Measurements from ENCODE around the gene LEF1.
"Not testable (repeated sequence)": the region's sequence is repeated elsewhere in the genome, so short reads cannot be mapped to it uniquely, and the experiment has no call there.

Gene LEF1

DNA sequence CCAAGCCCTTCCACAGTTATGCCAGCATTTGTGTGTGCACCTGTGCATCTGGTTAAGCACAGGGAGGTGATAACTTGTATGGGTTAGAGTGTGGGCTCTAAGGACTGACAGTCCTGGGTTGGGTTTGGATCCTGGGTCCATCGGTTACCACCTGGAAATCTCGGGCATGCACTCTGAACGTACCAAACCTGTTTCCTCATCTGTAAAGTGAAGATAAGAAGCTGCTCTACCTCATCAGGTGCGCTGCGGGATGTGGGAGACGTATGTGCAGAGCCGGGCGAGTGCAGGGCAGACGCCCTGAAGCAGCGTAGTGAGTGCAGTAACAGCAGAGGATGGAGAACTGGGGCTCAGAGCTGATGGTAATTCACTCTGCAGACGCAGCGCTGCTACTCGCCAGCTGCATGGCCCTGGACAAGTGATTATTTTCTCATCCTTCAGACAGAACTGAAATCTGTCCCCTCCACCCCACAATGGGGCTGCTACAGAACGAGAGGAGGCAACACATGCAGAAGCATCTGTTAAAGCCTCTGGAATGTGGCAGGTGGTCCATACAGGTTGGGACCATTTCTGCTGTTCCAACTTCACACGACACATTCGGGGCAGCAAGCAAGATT is 114.6 kb downstream of the LEF1 start:
- TF ChIP-seq, protein P1, sequence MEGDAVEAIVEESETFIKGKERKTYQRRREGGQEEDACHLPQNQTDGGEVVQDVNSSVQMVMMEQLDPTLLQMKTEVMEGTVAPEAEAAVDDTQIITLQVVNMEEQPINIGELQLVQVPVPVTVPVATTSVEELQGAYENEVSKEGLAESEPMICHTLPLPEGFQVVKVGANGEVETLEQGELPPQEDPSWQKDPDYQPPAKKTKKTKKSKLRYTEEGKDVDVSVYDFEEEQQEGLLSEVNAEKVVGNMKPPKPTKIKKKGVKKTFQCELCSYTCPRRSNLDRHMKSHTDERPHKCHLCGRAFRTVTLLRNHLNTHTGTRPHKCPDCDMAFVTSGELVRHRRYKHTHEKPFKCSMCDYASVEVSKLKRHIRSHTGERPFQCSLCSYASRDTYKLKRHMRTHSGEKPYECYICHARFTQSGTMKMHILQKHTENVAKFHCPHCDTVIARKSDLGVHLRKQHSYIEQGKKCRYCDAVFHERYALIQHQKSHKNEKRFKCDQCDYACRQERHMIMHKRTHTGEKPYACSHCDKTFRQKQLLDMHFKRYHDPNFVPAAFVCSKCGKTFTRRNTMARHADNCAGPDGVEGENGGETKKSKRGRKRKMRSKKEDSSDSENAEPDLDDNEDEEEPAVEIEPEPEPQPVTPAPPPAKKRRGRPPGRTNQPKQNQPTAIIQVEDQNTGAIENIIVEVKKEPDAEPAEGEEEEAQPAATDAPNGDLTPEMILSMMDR (IDR thresholded peaks at IDR 0.05; ENCODE audit: low read depth, low read length) = no peak
- TF ChIP-seq MYC (IDR thresholded peaks at IDR 0.05; ENCODE audit: low read depth, low read length) (no peak), POLR2A (IDR thresholded peaks at IDR 0.05; ENCODE audit: extremely low read depth, insufficient read length) (no peak)
- TF ChIP-seq, protein P2, sequence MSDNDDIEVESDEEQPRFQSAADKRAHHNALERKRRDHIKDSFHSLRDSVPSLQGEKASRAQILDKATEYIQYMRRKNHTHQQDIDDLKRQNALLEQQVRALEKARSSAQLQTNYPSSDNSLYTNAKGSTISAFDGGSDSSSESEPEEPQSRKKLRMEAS (IDR thresholded peaks at IDR 0.05; ENCODE audit: low read depth, low read length) = no peak
- DNase-seq (ENCODE audit: low read depth) = no peak
- H3K4me3 ChIP-seq (ENCODE audit: low read depth, low read length) = no peak overlapping the region

DNA sequence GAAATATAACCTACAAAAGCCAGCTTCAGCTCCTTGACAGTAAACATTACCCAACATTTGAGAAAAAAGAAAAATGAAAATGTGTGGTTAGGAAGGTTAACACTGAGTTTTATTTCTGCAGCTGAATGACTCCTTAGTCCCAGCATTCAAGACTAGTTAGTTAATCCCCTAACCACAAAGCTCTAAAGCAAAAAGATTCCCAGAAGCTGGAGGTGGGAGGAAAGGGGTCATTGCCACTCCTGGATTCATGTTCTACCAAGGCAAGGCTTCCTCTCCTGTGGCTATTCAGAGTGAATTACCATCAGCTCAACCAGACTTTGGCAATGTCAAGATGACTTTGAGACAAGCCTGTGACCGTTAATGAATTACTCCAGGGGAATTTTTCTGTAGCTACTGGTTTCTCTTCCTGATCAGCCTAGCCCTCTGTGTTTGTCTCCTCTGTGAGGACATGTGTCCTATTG is 115.5 kb downstream of the LEF1 start:
- H3K4me3 ChIP-seq (ENCODE audit: low read depth, low read length) = no peak overlapping the region
- TF ChIP-seq, protein P1 (IDR thresholded peaks at IDR 0.05; ENCODE audit: low read depth, low read length) = no peak
- TF ChIP-seq, protein P2 (IDR thresholded peaks at IDR 0.05; ENCODE audit: low read depth, low read length) = no peak
- TF ChIP-seq POLR2A (IDR thresholded peaks at IDR 0.05; ENCODE audit: extremely low read depth, insufficient read length) (no peak), MYC (IDR thresholded peaks at IDR 0.05; ENCODE audit: low read depth, low read length) (no peak)
- no peak for DNase-seq (ENCODE audit: low read depth)

DNA sequence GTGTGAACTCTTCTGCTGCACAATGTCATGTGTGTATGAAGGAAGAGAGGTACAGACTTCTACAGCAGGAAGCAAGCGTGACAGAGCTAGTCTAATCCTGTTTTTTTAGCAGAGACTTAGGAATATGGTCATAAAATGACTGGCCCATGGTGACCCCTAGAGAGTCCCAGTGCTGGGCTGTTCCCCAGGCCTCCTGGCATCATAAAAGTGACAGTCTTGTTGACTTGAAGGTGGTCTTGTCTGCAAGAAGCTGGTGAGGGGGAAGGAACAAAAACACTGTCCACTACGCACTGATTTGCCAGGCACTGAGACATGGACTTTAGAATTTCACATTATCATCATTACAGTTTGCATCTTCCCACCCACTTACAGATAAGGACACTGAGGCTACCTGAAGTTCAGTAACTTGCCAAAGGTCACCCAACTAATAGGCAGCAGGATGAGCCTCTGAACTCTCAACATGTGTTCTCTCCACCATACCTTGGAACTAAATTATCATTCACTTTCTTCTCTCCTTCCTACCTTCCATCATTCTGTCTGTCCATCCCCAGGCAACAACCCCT is 116.1 kb downstream of the LEF1 start:
- no peak for DNase-seq (ENCODE audit: low read depth)
- H3K4me3 ChIP-seq (ENCODE audit: low read depth, low read length) = no peak overlapping the region
- no peak for TF ChIP-seq POLR2A (IDR thresholded peaks at IDR 0.05; ENCODE audit: extremely low read depth, insufficient read length)
- TF ChIP-seq, protein P1 (IDR thresholded peaks at IDR 0.05; ENCODE audit: low read depth, low read length) = no peak
- TF ChIP-seq, protein P2 (IDR thresholded peaks at IDR 0.05; ENCODE audit: low read depth, low read length) = no peak
- TF ChIP-seq MYC (IDR thresholded peaks at IDR 0.05; ENCODE audit: low read depth, low read length) = no peak

DNA sequence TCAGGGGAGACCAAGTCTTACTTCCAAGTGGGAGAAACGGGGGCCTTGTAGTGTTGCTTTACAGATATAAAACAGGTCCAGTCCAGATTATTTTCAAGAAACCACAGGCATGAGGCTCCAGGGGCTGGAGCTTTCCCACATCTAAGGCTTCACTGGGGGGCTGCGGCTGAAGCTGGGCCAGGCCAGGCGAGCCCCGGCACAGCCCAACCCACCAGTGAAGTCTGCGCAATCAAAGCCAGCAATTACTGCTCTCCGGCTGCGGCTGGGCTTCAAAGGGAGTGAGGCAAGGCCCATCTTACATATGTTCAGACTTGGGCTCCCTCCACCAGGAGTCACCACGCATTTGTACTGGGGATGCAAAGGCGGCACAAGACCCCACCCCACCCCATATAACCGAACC is 117.4 kb downstream of the LEF1 start:
- H3K4me3 ChIP-seq (ENCODE audit: low read depth, low read length) = no peak overlapping the region
- TF ChIP-seq, protein P1 (IDR thresholded peaks at IDR 0.05; ENCODE audit: low read depth, low read length) = no peak
- TF ChIP-seq, protein P2 (IDR thresholded peaks at IDR 0.05; ENCODE audit: low read depth, low read length) = no peak
- TF ChIP-seq POLR2A (IDR thresholded peaks at IDR 0.05; ENCODE audit: extremely low read depth, insufficient read length) (no peak), MYC (IDR thresholded peaks at IDR 0.05; ENCODE audit: low read depth, low read length) (no peak)
- DNase-seq (ENCODE audit: low read depth) = no peak

DNA sequence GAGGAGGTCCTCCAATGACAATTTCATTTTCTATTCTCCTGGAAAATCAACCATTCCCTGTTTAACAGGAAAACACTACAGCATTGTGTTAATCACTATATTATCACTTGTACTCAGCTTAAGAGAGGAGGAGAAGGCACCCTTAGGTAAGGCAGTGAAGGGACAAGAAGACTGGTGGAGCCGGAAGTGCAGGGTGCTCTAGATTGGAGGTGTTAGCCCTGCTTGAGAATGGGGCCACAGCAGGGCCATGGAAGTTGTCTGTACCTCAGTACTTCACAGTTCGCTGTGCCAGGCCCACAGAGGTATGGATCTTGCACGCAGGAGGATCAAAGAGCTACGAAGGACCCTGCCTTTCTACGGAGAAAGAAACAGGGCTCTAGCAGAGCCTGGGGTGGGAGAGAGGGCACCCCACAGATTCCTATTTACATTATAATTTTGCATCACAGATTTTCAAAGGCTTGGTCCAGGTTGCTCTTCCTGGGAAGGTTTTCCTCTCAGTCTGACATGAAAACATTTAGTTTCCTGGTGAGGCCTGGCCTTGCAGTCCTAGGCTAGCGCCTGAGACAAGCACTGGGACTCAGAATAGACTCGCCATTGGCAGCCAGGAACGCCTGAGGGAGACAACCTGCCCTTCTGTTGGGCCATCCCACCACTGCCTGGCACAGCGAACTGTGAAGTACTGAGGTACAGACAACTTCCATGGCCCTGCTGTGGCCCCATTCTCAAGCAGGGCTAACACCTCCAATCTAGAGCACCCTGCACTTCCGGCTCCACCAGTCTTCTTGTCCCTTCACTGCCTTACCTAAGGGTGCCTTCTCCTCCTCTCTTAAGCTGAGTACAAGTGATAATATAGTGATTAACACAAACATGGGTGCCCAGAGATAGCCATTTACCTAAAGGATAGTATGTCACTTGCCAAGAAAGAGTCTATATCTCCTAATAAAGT is 118.3 kb downstream of the LEF1 start:
- DNase-seq (ENCODE audit: low read depth); H3K4me3 ChIP-seq (ENCODE audit: low read depth, low read length): not testable (repeated sequence)

DNA sequence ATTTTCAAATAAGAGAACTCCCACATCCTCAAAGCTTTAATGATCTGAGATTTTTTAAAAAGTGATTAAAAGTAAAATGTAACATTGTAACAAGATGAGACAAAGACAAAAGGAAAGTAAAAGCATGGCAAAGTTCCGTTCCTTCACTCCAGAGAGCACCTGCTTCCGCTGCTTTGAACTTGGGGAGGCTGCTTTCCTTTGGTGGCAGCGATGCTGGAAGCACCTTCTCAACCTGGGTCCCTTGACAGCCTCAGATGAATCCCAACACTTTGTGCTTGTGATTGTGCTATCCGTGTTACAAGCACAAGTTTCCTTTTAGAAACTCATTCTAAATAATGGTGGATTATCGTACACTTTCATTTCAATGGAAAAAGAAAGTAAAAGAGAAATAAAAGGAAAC is 119.3 kb downstream of the LEF1 start:
- no peak for DNase-seq (ENCODE audit: low read depth)
- no peak for TF ChIP-seq POLR2A (IDR thresholded peaks at IDR 0.05; ENCODE audit: extremely low read depth, insufficient read length)
- TF ChIP-seq, protein P2 (IDR thresholded peaks at IDR 0.05; ENCODE audit: low read depth, low read length) = no peak
- TF ChIP-seq, protein P1 (IDR thresholded peaks at IDR 0.05; ENCODE audit: low read depth, low read length) = no peak
- no peak for TF ChIP-seq MYC (IDR thresholded peaks at IDR 0.05; ENCODE audit: low read depth, low read length)
- H3K4me3 ChIP-seq (ENCODE audit: low read depth, low read length) = no peak overlapping the region

All from NB4 (cell line).